GM12878 (cell line): Measurements from ENCODE around the gene NPAS3.

ENCODE experiments used
- CTCF ChIP-seq, 3 experiments: IDR thresholded peaks in 2 of 3; conservative IDR thresholded peaks in 1 of 3; 2 replicates each; pipeline ENCODE4 v1.5.1; 2011; ENCODE audit warnings: low read depth in 3 of 3, low read length in 3 of 3, mild to moderate bottlenecking in 3 of 3, control low read depth in 2 of 3, moderate library complexity in 2 of 3, inconsistent platforms in 1 of 3, mixed read lengths in 1 of 3; ENCODE audit not compliant: control insufficient read depth in 2 of 3, insufficient read depth in 1 of 3; ENCODE audit errors: extremely low read depth in 1 of 3
- EZH2 ChIP-seq: IDR thresholded peaks from 2 replicates; pipeline ENCODE4 v1.6.1; 2012; ENCODE audit warnings: low read depth, mild to moderate bottlenecking, control low read depth, inconsistent platforms, low read length, borderline replicate concordance; ENCODE audit not compliant: control insufficient read depth
- MXI1 ChIP-seq: fragments of 150-350 bp; IDR thresholded peaks from 2 replicates; pipeline ENCODE4 v1.6.1; 2011; ENCODE audit warnings: low read depth, mild to moderate bottlenecking, inconsistent platforms, low read length, improper control_type of control experiment
- SREBF1 ChIP-seq: IDR thresholded peaks from 2 replicates; pipeline ENCODE4 v1.6.1; 2012; ENCODE audit warnings: mild to moderate bottlenecking, low read length
- TF ChIP-seq, protein P1 (sequence below): fragments of 450-650 bp; IDR thresholded peaks from 2 replicates; pipeline ENCODE4 v1.6.1; 2017; ENCODE audit warnings: mild to moderate bottlenecking, moderate library complexity

GRCh38 chr14:33014710-33015109 is 76.0 kb downstream of the NPAS3 start:
- TF ChIP-seq MXI1 (no peak), CTCF (IDR thresholded peaks at IDR 0.05 in 2 of 3, conservative IDR thresholded peaks at IDR 0.05 in 1 of 3; ENCODE audit: control insufficient read depth in 2 of 3, extremely low read depth in 1 of 3, insufficient read depth in 1 of 3, low read depth in 3 of 3, low read length in 3 of 3) (no peak), EZH2 (no peak), SREBF1 (no peak)
- TF ChIP-seq, protein P1, sequence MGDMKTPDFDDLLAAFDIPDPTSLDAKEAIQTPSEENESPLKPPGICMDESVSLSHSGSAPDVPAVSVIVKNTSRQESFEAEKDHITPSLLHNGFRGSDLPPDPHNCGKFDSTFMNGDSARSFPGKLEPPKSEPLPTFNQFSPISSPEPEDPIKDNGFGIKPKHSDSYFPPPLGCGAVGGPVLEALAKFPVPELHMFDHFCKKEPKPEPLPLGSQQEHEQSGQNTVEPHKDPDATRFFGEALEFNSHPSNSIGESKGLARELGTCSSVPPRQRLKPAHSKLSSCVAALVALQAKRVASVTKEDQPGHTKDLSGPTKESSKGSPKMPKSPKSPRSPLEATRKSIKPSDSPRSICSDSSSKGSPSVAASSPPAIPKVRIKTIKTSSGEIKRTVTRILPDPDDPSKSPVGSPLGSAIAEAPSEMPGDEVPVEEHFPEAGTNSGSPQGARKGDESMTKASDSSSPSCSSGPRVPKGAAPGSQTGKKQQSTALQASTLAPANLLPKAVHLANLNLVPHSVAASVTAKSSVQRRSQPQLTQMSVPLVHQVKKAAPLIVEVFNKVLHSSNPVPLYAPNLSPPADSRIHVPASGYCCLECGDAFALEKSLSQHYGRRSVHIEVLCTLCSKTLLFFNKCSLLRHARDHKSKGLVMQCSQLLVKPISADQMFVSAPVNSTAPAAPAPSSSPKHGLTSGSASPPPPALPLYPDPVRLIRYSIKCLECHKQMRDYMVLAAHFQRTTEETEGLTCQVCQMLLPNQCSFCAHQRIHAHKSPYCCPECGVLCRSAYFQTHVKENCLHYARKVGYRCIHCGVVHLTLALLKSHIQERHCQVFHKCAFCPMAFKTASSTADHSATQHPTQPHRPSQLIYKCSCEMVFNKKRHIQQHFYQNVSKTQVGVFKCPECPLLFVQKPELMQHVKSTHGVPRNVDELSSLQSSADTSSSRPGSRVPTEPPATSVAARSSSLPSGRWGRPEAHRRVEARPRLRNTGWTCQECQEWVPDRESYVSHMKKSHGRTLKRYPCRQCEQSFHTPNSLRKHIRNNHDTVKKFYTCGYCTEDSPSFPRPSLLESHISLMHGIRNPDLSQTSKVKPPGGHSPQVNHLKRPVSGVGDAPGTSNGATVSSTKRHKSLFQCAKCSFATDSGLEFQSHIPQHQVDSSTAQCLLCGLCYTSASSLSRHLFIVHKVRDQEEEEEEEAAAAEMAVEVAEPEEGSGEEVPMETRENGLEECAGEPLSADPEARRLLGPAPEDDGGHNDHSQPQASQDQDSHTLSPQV: no peak
